ENCODE data around the gene TOX4. TPM values are rescaled to one million over a fixed set of nuclear protein-coding genes. Genes with fewer than 3 reads are reported as not detected.

TOX4 gene
- total RNA-seq (100 to 1,000 TPM in 1 of 9 donors, 10 to 100 TPM in 8; 51.1 to 100 (median 87.4) TPM), polyA plus RNA-seq (10 to 100 TPM; 16.2 to 59.7 TPM)
- long read RNA-seq, donor 1, full-length matches to known transcripts = 8 of 38 reads
- long read RNA-seq, donor 1, partial matches to known transcripts = 25 of 38 reads
- long read RNA-seq, donor 1, other reads (novel, unspliced or antisense) = 5 of 38 reads
- long read RNA-seq, donor 2, full-length matches to known transcripts = 34 of 96 reads
- long read RNA-seq, donor 2, partial matches to known transcripts = 59 of 96 reads
- long read RNA-seq, donor 2, other reads (novel, unspliced or antisense) = 3 of 96 reads
- long read RNA-seq, donor 3, full-length matches to known transcripts = 17 of 50 reads
- long read RNA-seq, donor 3, partial matches to known transcripts = 33 of 50 reads
- long read RNA-seq, donor 3, other reads (novel, unspliced or antisense) = 0 of 50 reads

DNA sequence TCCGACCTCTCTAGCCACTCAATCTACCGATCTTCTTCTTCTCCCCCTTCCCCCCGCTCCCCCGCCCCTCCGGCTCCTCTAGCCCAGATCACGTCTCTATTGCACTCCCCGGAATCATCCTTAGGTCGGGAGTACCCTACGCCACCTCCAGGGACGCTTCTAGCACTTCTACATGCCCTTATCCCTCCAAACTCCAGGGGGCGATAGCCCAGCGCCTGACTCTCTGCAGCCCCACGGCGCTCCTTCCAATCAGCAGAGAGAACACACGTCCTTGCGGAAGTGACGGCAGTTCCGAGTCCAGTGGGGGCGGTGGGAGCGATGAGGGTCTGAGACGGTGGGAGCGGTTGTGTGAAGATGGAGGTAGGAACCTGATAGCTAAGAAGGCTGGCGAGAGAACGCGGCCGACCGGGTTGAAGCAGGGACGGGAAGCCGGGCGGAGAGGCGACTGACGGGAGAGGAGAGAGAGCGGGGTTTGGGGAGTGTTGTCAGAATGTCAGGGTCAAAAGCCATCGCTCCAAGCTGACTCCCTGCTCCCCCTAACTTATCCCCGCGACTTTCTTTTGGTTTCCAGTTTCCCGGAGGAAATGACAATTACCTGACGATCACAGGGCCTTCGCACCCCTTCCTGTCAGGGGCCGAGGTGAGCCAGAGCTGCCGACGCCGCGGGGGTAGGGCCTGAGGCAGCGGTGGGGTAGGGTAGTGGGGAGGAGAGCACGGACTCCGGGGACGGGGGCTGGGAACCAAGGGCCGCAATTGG is at the start of gene TOX4, which contains the start of gene RAB2B:
TSS of gene TOX4 (plus strand) at position 271 of the 757 bp plus-strand sequence. CDS start at position 355, 84 bp downstream.
TSS of gene RAB2B (minus strand) at position 35 of the 757 bp plus-strand sequence. CDS start 87 bp downstream, outside the sequence.
- intact Hi-C loops (cut with DNase I) = loop anchor here in 7 of 10 donors (1.0 to 5.0 kb wide), 8 partner anchors 20 to 95 kb away; partner anchors contain the start of genes CHD8 (in 5 of the 7), METTL3 (in 3 of the 7) and SUPT16H (in 1 of the 7)
- Histone ChIP-seq H3K4me1 (peaks cover 7 to 36% (median 19%) of the 10 kb centered on the region in 12 donors), H3K27me3 (no peaks in the 10 kb centered on the region), H3K9me3 (no peaks in the 10 kb centered on the region), H3K4me3 (peak within 1 kb of the TSS; percentile 59 to 98 (median 84)), H3K36me3 (peaks cover 0 to 54% (median 44%) of the 10 kb centered on the region in 9 donors), H3K27ac (peak within 1 kb of the TSS; percentile 14 to 90 (median 84))
- WGBS, 4 donors = 0 to 2% (median 1%) methylated on average over 49 of the region's 49 CpGs
- DNase-seq = peak; percentile 95 to 97 (median 97)
- ATAC-seq = peak; percentile 99 to 100 (median 100)
- peak in 1 of 2 donors; percentile 77 for TF ChIP-seq POLR2A (IDR thresholded peaks at IDR 0.05)
- TF ChIP-seq, protein P1, sequence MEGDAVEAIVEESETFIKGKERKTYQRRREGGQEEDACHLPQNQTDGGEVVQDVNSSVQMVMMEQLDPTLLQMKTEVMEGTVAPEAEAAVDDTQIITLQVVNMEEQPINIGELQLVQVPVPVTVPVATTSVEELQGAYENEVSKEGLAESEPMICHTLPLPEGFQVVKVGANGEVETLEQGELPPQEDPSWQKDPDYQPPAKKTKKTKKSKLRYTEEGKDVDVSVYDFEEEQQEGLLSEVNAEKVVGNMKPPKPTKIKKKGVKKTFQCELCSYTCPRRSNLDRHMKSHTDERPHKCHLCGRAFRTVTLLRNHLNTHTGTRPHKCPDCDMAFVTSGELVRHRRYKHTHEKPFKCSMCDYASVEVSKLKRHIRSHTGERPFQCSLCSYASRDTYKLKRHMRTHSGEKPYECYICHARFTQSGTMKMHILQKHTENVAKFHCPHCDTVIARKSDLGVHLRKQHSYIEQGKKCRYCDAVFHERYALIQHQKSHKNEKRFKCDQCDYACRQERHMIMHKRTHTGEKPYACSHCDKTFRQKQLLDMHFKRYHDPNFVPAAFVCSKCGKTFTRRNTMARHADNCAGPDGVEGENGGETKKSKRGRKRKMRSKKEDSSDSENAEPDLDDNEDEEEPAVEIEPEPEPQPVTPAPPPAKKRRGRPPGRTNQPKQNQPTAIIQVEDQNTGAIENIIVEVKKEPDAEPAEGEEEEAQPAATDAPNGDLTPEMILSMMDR (IDR thresholded peaks at IDR 0.05) = peak; percentile 86 to 99 (median 94)

DNA sequence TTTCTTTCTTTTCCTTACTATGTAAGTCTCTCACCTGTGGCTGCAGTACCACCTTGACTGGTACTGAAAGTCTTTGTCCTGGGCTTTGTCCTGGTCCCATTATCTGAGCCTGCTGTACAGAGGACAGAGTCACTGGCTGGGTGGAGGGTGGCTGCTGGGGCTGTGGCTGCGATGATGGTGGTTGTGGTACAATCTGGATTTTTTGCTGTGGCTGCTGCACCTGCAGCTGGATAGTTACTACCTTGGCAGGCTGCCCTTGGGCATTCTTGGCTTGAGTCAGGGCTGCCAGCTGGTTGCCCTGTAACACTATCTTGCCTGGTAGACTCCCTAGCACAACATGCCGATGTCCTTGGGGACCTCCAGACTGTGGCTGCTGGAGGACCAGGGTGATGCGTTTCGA is 48.1 kb upstream of the TOX4 start:
- H3K4me3 ChIP-seq = no peak overlapping the region
- no peaks in the 10 kb centered on the region for H3K9me3 ChIP-seq
- H3K27ac ChIP-seq = no peak overlapping the region
- DNase-seq (peak in 4 of 5 donors; percentile 34 to 71 (median 44)), ATAC-seq (peak; percentile 81 to 91 (median 84))
- peaks cover 0 to 10% (median 5%) of the 10 kb centered on the region in 12 donors for H3K4me1 ChIP-seq
- peaks cover 2 to 87% (median 77%) of the 10 kb centered on the region in 9 donors for H3K36me3 ChIP-seq
- TF ChIP-seq, protein P1 (IDR thresholded peaks at IDR 0.05) = no peak
- no peak for TF ChIP-seq POLR2A (IDR thresholded peaks at IDR 0.05)
- intact Hi-C loops (cut with DNase I) = no loop called here
- 51 to 74% (median 66%) methylated on average over 4 of the region's 4 CpGs for WGBS, 4 donors
- no peaks in the 10 kb centered on the region for H3K27me3 ChIP-seq

DNA sequence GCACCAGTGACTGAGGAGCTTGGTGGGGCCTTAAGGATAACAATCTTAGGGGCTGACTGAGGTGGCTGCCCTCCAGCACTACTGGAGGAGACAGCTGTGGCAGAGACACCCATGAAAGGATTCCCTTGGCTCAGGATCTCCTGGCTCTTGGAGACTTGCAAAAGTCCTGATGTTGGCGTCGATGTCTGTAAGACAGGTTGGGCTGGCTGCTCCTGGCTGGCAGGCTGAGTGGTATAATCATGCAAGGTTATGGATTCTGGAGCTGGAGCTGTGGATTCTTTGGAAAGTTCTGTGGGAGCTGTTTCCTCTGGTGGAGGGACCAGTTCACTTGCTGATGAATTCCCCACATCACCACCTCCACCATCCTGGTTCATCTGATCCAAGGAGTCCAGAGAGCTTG is 45.9 kb upstream of the TOX4 start:
- intact Hi-C loops (cut with DNase I) = loop anchor here in 1 of 10 donors (10.0 kb wide), 1 partner anchor 166 kb away; the partner anchor contains the start of gene HNRNPC
- H3K36me3 ChIP-seq = peaks cover 2 to 65% (median 55%) of the 10 kb centered on the region in 9 donors
- no peak for TF ChIP-seq POLR2A (IDR thresholded peaks at IDR 0.05)
- TF ChIP-seq, protein P1 (IDR thresholded peaks at IDR 0.05) = no peak
- no peaks in the 10 kb centered on the region for H3K9me3 ChIP-seq
- H3K4me3 ChIP-seq = no peak overlapping the region
- ATAC-seq (peak in 1 of 4 donors; percentile 13), DNase-seq (no peak)
- H3K27ac ChIP-seq = no peak overlapping the region
- no peaks in the 10 kb centered on the region for H3K27me3 ChIP-seq
- 92 to 100% (median 96%) methylated on average over 2 of the region's 2 CpGs for WGBS, 4 donors
- peaks cover 0 to 30% (median 12%) of the 10 kb centered on the region in 12 donors for H3K4me1 ChIP-seq
